GM19193 (cell line): ENCODE data around the gene SPTSSA.

Experiments used
- POLR2A ChIP-seq: IDR thresholded peaks from 4 replicates; pipeline ENCODE4 v1.6.1; 2011; ENCODE audit not compliant: insufficient read depth, insufficient read length; ENCODE audit errors: extremely low read depth

SPTSSA gene

GRCh38 chr14:34404416-34404815, 57.6 kb downstream of the SPTSSA start:
- no peak for TF ChIP-seq POLR2A

GRCh38 chr14:34403646-34404045, 58.4 kb downstream of the SPTSSA start:
- no peak for TF ChIP-seq POLR2A

GRCh38 chr14:34398024-34398423, 64.0 kb downstream of the SPTSSA start:
- TF ChIP-seq POLR2A: no peak

GRCh38 chr14:34387974-34388516, 74.0 kb downstream of the SPTSSA start:
- no peak for TF ChIP-seq POLR2A

- TF ChIP-seq POLR2A: no peak
These were observed 75.1 kb downstream of the SPTSSA start for GRCh38 chr14:34386865-34387485.

- TF ChIP-seq POLR2A: no peak
These were observed 78.2 kb downstream of the SPTSSA start for GRCh38 chr14:34383839-34384238.
